D721Med (cell line): ENCODE measurements around the gene GPR45.

Experiments
- DNase-seq: peaks from one replicate; pipeline ENCODE4 v3.0.0; 2011; ENCODE audit warnings: low spot score; ENCODE audit not compliant: insufficient read length
- FAIRE-seq: peaks from 2 replicates; lab custom pipeline; 2011; peaks lifted over from hg19 to GRCh38; lab: Jason Lieb, UNC
- TF ChIP-seq, protein P1 (sequence below): IDR thresholded peaks from 2 replicates; pipeline ENCODE4 v1.5.1; 2012; ENCODE audit warnings: mild to moderate bottlenecking, control low read depth; ENCODE audit not compliant: insufficient read depth; ENCODE audit errors: missing control alignments

The GPR45 gene

DNA sequence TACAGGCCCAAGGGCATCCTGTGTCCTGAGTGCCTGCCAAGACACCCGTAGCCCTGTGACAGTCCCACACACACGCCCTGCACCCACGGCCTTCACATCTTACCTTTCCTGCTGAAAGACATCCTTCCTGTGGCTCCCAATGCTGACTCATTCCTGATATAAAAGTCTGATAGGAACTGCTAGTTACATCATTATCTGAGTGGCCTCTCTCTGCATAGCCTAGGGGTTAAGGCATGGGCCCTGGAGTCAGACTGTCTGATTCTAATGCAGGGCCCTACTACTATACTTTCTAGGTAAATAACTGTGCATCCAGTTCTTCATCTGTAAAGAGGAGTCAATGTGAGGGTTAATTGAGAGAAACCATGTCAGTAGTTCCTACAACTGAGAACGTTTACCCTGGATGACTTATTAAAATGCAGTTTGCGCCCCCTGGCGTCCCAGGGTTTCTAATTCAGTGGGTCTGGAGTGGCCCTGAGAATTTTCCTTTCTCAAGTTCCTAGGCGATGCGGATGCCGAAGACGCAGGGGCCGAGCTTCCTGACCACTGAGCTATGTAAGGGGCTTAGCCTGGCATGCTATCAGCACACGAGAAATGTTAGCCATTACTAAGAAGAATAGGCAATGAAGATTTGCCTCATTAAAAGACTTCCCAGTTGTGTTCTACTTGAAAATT is 6.0 kb upstream of the GPR45 start:
- DNase-seq = no peak
- FAIRE-seq = no peak
- TF ChIP-seq, protein P1, sequence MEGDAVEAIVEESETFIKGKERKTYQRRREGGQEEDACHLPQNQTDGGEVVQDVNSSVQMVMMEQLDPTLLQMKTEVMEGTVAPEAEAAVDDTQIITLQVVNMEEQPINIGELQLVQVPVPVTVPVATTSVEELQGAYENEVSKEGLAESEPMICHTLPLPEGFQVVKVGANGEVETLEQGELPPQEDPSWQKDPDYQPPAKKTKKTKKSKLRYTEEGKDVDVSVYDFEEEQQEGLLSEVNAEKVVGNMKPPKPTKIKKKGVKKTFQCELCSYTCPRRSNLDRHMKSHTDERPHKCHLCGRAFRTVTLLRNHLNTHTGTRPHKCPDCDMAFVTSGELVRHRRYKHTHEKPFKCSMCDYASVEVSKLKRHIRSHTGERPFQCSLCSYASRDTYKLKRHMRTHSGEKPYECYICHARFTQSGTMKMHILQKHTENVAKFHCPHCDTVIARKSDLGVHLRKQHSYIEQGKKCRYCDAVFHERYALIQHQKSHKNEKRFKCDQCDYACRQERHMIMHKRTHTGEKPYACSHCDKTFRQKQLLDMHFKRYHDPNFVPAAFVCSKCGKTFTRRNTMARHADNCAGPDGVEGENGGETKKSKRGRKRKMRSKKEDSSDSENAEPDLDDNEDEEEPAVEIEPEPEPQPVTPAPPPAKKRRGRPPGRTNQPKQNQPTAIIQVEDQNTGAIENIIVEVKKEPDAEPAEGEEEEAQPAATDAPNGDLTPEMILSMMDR = peak; percentile 80

DNA sequence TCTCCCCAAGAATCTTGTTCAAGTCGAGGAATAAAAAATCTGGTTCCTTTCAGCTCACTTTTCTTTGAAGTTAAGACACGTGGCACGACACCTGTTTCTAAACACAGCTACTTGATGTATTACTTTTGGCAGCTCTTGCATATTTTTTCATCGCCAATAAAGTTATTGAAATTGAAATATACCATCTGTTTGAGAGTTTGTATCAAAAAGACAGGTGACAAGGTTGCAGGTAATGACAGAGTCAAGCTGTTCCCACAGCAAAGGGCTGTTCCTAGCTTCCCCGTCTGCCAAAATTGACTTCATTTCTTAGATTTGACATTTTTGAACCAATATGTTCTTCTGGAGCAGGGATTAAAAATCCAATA is 5.5 kb upstream of the GPR45 start:
- FAIRE-seq (no peak), DNase-seq (no peak)
- TF ChIP-seq, protein P1 = no peak

DNA sequence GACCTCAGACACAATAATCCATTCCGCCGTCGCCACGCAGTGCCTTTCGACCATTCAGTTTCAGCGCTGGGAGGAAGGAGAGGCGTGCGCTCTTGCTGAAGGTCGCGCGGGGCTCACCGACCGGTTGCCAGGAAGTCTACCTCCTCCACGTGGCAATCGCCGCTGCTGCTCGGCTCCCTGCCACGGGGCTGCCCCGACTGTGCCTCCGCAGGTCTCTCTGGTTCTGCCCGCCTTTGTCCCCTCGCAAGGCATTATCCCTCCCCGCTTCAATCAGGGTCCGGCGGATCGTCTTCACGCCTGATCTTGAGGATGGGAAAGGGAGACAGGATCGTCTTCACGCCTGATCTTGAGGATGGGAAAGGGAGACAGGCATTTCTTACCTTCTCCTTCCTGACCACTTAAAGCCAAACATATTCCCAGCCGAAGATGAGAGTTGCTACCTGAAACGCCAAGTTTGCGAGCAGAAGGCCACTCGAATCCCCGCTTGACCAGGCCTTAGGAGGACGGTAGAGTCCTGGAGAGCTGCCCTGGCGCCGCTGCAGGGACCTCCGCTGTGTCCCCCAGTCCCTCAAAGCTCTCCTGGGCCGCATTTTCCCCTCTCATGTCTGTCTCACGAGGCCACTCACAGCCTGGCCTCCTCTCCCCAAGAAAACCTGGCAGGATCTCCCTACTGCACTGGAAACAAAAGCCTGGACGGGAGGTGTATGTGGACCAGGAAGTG is 4.3 kb upstream of the GPR45 start:
- TF ChIP-seq, protein P1 = no peak
- no peak for DNase-seq
- no peak for FAIRE-seq

DNA sequence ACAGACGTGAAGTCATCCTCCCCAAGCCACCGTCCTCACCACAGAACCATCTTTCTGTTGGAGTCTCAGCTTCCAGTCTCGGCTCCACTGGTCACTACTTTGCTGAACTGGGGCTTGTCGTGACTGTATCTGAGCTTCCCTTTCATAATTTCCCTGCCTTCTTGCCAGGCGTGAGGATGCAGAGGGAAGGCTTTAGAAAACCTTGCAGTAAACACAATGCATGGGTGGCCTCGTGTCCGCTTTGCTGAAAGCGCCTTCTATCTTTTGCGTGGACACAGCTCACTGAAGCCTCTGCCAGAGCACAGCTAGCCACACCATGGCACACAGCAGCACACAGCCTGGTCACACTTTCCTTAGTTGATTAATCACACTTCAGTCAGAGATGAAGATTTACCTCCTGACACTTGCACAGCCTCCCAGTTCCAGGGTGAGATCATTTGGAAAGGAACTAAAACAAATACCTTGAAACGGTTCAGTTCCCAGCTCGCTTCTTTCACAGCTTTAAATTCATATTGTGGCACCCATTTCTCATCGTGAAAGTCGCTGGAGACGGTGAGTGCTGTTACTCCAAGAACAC is 2.8 kb upstream of the GPR45 start:
- DNase-seq = no peak
- TF ChIP-seq, protein P1 = no peak
- FAIRE-seq = no peak

DNA sequence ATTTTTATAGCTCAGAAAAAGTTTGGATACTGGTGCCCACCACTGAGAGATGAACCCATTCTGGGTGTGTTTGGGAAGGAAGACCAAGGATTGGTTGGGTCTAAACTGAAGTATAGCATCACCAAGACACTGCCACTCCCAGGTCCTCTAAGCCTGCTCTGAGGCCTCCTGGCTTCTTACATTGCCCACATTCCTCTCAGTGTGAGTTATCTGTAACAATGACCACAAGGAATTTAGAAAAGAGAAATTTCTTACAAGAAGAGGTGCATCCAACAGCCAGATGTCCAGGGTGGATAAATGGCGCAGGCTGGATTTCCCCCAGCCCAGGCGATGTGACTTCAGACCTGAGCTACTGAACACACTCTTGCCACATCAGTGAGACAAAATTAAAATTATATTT is 1.6 kb upstream of the GPR45 start:
- DNase-seq = no peak
- TF ChIP-seq, protein P1 = no peak
- FAIRE-seq = no peak

DNA sequence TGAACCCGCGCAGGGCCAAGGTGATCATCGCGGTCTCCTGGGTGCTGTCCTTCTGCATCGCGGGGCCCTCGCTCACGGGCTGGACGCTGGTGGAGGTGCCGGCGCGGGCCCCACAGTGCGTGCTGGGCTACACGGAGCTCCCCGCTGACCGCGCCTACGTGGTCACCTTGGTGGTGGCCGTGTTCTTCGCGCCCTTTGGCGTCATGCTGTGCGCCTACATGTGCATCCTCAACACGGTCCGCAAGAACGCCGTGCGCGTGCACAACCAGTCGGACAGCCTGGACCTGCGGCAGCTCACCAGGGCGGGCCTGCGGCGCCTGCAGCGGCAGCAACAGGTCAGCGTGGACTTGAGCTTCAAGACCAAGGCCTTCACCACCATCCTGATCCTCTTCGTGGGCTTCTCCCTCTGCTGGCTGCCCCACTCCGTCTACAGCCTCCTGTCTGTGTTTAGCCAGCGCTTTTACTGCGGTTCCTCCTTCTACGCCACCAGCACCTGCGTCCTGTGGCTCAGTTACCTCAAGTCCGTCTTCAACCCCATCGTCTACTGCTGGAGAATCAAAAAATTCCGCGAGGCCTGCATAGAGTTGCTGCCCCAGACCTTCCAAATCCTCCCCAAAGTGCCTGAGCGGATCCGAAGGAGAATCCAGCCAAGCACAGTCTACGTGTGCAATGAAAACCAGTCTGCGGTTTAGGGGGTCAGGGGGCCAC is 897 bp downstream of the GPR45 start:
- TF ChIP-seq, protein P1 = no peak
- DNase-seq (no peak), FAIRE-seq (no peak)
